ENCODE measurements around the gene INTS1.
A peak's percentile ranks its signal among the peaks of the same experiment; 100 is the strongest.

Gene INTS1

DNA sequence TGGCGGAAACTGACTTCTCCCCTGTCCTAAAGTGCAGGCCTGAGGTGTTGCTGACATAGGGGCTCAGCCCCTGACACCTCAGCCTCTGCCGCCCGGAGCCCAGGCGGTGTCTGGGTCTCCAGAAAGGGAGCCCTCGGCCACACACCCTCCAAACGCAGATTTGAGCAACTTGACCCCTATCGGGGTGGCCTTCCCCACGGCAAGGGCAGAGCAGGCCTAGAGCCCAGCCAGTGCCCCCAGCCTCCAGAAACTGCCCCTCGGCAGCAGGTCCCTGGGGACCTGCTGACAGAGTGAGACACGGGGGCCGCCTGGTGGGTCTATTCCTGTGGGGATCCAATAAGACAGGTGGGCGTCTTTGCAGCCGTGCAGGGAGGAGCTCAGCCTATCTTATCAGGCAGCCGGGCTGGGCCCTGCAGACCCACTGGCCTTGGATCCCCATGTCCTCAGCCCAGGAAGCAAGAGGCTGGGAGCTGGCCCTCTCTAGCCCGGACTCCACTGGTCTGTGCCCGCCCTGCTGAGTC is 40.8 kb upstream of the INTS1 start:
- no peak overlapping the region for H3K4me3 ChIP-seq (ENCODE audit: low read length)
- no peak for DNase-seq (ENCODE audit: low read depth)
- TF ChIP-seq, protein P1, sequence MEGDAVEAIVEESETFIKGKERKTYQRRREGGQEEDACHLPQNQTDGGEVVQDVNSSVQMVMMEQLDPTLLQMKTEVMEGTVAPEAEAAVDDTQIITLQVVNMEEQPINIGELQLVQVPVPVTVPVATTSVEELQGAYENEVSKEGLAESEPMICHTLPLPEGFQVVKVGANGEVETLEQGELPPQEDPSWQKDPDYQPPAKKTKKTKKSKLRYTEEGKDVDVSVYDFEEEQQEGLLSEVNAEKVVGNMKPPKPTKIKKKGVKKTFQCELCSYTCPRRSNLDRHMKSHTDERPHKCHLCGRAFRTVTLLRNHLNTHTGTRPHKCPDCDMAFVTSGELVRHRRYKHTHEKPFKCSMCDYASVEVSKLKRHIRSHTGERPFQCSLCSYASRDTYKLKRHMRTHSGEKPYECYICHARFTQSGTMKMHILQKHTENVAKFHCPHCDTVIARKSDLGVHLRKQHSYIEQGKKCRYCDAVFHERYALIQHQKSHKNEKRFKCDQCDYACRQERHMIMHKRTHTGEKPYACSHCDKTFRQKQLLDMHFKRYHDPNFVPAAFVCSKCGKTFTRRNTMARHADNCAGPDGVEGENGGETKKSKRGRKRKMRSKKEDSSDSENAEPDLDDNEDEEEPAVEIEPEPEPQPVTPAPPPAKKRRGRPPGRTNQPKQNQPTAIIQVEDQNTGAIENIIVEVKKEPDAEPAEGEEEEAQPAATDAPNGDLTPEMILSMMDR (IDR thresholded peaks at IDR 0.05; ENCODE audit: insufficient read depth, low read depth, low read length, missing control alignments), result no peak

DNA sequence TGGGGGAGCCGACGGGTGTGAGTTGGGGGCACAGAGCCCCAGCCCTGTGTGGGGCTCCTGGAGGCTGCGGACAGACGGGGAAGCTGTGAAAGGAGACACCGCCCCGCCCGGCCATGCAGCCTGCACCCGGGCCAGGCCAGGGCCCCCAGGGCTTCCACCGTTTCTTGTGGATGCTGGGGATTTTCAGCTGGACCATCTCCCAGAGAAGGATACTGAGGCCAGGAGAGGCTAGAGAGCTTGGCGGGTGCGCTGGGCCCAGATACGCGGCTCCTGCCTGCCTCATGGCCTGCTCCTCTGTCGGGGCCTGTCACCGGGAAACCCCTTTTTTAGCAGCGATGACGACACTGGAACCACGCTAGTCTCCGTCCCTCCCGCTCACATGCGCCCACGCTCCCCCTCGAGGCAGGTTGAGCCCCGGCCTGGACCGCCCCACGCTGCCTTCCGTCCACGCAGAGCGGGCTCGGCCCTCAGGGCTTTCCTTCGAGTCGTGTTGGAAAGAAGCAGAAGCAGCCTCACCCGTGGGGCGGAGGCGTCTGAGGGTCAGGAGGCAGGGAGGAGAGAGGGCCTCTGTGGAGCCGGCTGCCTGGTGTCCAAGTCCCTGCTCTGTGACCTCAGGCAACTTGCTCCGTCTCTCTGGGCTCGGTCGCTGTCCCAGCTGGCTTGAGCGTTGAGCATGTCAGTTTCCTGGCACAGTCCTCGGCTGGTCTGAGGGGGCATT is 40.1 kb upstream of the INTS1 start:
- H3K4me3 ChIP-seq (ENCODE audit: low read length), result no peak overlapping the region
- DNase-seq (ENCODE audit: low read depth), result peak; percentile 40
- TF ChIP-seq, protein P1 (IDR thresholded peaks at IDR 0.05; ENCODE audit: insufficient read depth, low read depth, low read length, missing control alignments), result no peak

DNA sequence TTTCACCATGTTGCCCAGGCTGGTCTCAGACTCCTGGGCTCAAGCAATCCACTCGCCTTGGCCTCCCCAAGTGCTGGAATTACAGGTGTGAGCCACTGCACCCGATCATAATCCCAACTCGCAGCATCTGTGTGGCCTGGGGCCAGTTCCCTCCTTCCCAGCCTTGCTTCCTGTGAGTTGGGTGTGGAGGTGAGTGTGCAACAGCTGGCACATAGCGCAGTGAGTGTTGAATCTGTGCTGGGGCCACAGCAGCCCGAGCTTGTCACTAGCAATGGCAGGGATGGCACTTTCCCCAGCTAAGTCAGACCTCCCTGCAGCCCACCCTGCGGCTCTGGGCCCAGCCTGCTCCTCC is 39.6 kb upstream of the INTS1 start:
- TF ChIP-seq, protein P1 (IDR thresholded peaks at IDR 0.05; ENCODE audit: insufficient read depth, low read depth, low read length, missing control alignments), result no peak
- DNase-seq (ENCODE audit: low read depth), result peak; percentile 67
- no peak overlapping the region for H3K4me3 ChIP-seq (ENCODE audit: low read length)

DNA sequence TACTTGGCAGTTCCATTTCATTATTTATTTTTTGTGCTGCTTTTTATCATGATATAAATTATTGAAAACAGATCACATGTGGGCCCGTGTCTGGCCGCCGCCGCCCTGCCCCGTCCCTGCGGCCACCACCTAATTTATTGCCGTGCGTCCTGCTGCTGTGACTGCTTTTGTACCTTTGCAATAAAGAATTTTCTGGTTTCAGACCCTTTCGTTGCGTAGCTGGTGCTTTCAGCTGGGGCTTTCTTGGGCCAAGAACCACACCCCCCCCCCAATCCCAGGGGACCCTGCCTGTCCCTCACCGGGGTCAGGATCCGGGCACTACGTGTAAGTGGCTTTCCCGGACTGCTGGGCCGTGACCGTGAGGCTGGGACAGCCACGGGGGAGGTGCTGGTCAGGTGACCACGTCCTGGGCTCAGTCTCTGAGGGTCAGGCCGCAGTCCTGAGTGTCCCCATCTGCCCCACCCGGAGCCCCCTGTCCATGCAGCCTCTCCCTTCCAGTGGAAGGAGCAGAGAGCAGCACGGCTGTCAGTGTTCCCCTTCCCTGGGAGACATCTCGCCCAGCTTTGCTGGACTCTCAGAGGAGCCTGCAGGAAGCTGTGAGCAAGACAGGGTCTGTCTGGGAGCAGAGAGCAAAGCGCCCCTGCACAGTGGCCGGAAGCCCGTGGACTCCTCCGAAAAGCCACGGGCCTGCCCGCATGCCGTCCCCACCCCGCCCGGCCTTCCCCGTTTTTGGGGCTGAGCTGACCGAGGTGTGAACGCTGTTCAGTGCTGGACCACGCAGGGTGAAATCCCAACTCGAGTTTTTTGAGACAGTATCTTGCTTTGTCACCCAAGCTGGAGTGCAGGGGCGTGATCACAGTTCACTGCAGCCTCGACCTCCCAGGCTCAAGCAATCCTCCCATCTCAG is 38.9 kb upstream of the INTS1 start:
- TF ChIP-seq, protein P1 (IDR thresholded peaks at IDR 0.05; ENCODE audit: insufficient read depth, low read depth, low read length, missing control alignments), result no peak
- no peak for DNase-seq (ENCODE audit: low read depth)
- H3K4me3 ChIP-seq (ENCODE audit: low read length), result no peak overlapping the region

DNA sequence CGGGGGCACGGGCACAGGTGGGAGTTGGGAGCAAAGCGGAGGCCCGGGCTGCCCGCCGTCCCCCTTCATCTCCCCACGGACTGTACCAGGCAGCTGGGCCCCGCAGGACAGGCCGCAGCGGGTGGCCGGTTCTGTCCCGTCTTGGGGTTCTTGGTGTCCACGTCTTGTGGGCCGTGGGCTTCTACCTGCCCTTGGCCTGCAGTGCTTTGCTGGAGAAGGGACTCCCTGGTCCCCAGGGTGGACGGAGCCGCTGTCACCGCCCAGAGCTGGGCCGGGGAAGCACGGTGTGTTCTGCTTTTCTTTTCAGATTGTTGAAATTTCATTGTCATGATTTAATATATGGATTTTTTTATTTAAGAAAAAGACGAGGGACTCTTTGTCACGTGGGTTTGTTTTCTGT is 38.1 kb upstream of the INTS1 start:
- TF ChIP-seq, protein P1 (IDR thresholded peaks at IDR 0.05; ENCODE audit: insufficient read depth, low read depth, low read length, missing control alignments), result no peak
- no peak for DNase-seq (ENCODE audit: low read depth)
- H3K4me3 ChIP-seq (ENCODE audit: low read length), result no peak overlapping the region

DNA sequence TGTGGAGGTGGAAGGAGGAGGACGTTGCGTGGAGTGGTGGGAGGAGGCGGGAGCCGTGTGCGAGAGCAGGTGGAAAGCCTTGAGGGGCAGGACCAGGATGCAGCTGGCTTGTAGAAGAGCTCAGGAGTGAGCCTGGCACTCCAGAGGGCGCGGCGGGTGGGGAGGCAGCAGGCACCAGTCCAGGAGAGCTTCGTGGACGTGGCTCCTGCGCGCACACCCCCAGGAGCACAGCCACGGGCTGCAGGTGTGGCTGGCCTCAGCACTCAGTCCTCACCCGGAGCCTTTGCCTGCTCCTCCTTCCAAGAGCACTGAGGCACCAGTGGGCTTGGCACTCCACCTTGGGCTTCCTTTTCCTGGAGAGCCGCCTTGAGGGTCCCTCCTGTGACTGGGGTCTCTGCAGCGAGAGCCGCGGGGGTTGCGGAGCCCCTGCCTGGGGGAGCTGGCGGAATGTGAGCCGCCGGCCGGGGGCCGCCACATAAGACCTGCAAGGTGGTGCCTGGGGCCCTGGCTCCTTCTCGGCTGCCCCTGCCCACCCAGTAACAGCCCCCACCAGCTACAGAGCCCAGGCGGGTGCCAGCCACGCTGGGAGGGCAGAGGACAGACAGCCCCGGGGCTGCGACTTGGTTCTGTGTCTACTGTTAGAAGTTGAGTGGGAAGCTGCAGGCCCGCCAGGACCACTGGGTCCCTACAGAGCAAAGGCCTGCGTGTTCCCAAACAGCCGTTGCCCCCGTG is 37.4 kb upstream of the INTS1 start:
- TF ChIP-seq, protein P1 (IDR thresholded peaks at IDR 0.05; ENCODE audit: insufficient read depth, low read depth, low read length, missing control alignments), result no peak
- DNase-seq (ENCODE audit: low read depth), result no peak
- H3K4me3 ChIP-seq (ENCODE audit: low read length), result no peak overlapping the region

Data from epithelial cell of esophagus (primary cell).